GOT3 (cell line): ENCODE results near the gene DUSP7.
"Not testable (repeated sequence)": the region's sequence is repeated elsewhere in the genome, so short reads cannot be mapped to it uniquely, and the experiment has no call there.

Source experiments
- DNase-seq: peaks from one replicate; lab custom pipeline; 2025; ENCODE audit warnings: mixed read lengths; lab: John Stamatoyannopoulos, UW

The DUSP7 gene

GRCh38 chr3:52046902-52047239, 9.5 kb downstream of the DUSP7 start:
- no peak for DNase-seq

- DNase-seq = peak; percentile 39
Measured at GRCh38 chr3:52046186-52046901, 10.0 kb downstream of the DUSP7 start.

GRCh38 chr3:52044869-52045619, 11.3 kb downstream of the DUSP7 start:
- no peak for DNase-seq

- DNase-seq = no peak
Measured at GRCh38 chr3:52043750-52044149, 12.6 kb downstream of the DUSP7 start.

- not testable (repeated sequence) for DNase-seq
Measured at GRCh38 chr3:52043039-52043438, 13.3 kb downstream of the DUSP7 start.

GRCh38 chr3:52041118-52041731, 15.1 kb downstream of the DUSP7 start:
- DNase-seq = no peak

GRCh38 chr3:52040600-52040999, 15.8 kb downstream of the DUSP7 start:
- no peak for DNase-seq

- no peak for DNase-seq
Measured at GRCh38 chr3:52039846-52040245, 16.5 kb downstream of the DUSP7 start.

- no peak for DNase-seq
Measured at GRCh38 chr3:52039426-52039825, 16.9 kb downstream of the DUSP7 start.

GRCh38 chr3:52038227-52038626, 18.1 kb downstream of the DUSP7 start:
- DNase-seq = no peak

- no peak for DNase-seq
Measured at GRCh38 chr3:52037291-52037690, 19.1 kb downstream of the DUSP7 start.

GRCh38 chr3:52036829-52037228, 19.5 kb downstream of the DUSP7 start:
- DNase-seq = no peak

GRCh38 chr3:52036222-52036694, 20.1 kb downstream of the DUSP7 start:
- DNase-seq = no peak

- DNase-seq = no peak
Measured at GRCh38 chr3:52034651-52035050, 21.7 kb downstream of the DUSP7 start.

GRCh38 chr3:52034212-52034611, 22.2 kb downstream of the DUSP7 start:
- no peak for DNase-seq

- DNase-seq = not testable (repeated sequence)
Measured at GRCh38 chr3:52033748-52034147, 22.6 kb downstream of the DUSP7 start.

GRCh38 chr3:52032702-52033408, 23.5 kb downstream of the DUSP7 start:
- DNase-seq = no peak

- DNase-seq = no peak
Measured at GRCh38 chr3:52031896-52032295, 24.5 kb downstream of the DUSP7 start.

- no peak for DNase-seq
Measured at GRCh38 chr3:52030714-52031310, 25.6 kb downstream of the DUSP7 start.

GRCh38 chr3:52029535-52029934, 26.8 kb downstream of the DUSP7 start:
- DNase-seq = no peak

GRCh38 chr3:52029053-52029452, 27.3 kb downstream of the DUSP7 start:
- DNase-seq = no peak

GRCh38 chr3:52028572-52028971, 27.8 kb downstream of the DUSP7 start:
- no peak for DNase-seq
